Smooth muscle cell (in vitro differentiated cells): ENCODE results near the gene LRRC36. TPM values are rescaled to one million over a fixed set of nuclear protein-coding genes. Genes with fewer than 3 reads are reported as not detected.

Source experiments
- DNase-seq: peaks from one replicate; lab custom pipeline; 2025; ENCODE audit not compliant: unreplicated experiment; lab: John Stamatoyannopoulos, UW
- H2AFZ ChIP-seq: fragments of 200-600 bp; sonication (generic); 2 replicates; pipeline ENCODE4 v1.6.0; 2016; ENCODE audit warnings: antibody characterized with exemption, low read depth, mild to moderate bottlenecking
- H3F3A ChIP-seq: fragments of 200-600 bp; sonication (generic); 2 replicates; pipeline ENCODE4 v1.6.0; 2017; ENCODE audit warnings: antibody characterized with exemption, low read depth
- H3K27ac ChIP-seq: fragments of 200-600 bp; sonication (generic); 2 replicates; pipeline ENCODE4 v1.5.1; 2016; ENCODE audit warnings: low read depth, mild to moderate bottlenecking
- H3K27me3 ChIP-seq: fragments of 200-600 bp; sonication (generic); 2 replicates; pipeline ENCODE4 v1.6.1; 2016; ENCODE audit warnings: low read depth, mild to moderate bottlenecking
- H3K36me3 ChIP-seq: fragments of 200-600 bp; sonication (generic); 2 replicates; pipeline ENCODE4 v1.5.1; 2016; ENCODE audit warnings: low read depth
- H3K4me1 ChIP-seq: fragments of 200-600 bp; sonication (generic); 2 replicates; pipeline ENCODE4 v1.5.1; 2016; ENCODE audit warnings: low read depth
- H3K4me2 ChIP-seq: fragments of 200-600 bp; sonication (generic); 2 replicates; pipeline ENCODE4 v1.6.0; 2016; ENCODE audit warnings: mild to moderate bottlenecking
- H3K4me3 ChIP-seq: fragments of 200-600 bp; sonication (generic); 2 replicates; pipeline ENCODE4 v1.5.1; 2016; ENCODE audit warnings: mild to moderate bottlenecking
- H3K79me2 ChIP-seq: fragments of 200-600 bp; sonication (generic); 2 replicates; pipeline ENCODE4 v1.6.0; 2016; ENCODE audit warnings: low read depth, mild to moderate bottlenecking
- H3K9ac ChIP-seq: fragments of 200-600 bp; sonication (generic); 2 replicates; pipeline ENCODE4 v1.6.0; 2016; ENCODE audit warnings: low read depth
- H3K9me3 ChIP-seq: fragments of 200-600 bp; sonication (generic); replicated peaks from 2 replicates; pipeline ENCODE4 v1.5.1; 2016; ENCODE audit warnings: low read depth
- H4K20me1 ChIP-seq: fragments of 200-600 bp; sonication (generic); 2 replicates; pipeline ENCODE4 v1.6.0; 2016; ENCODE audit warnings: low read depth
- CTCF ChIP-seq: fragments of 200-600 bp; sonication (generic); IDR thresholded peaks from 2 replicates; pipeline ENCODE4 v1.5.1; 2017; ENCODE audit warnings: borderline replicate concordance, mild to moderate bottlenecking, antibody characterized with exemption; ENCODE audit not compliant: insufficient read depth, poor library complexity, severe bottlenecking
- WGBS: methylation state at CpG from one replicate; pipeline ENCODE4 v1.1.7; 2016; ENCODE audit warnings: low lambda C conversion rate; 5-methylcytosine and 5-hydroxymethylcytosine counted together
- polyA plus RNA-seq: library from polyadenylated mRNA; unstranded; fragments of >200 nt; fragmentation: Nextera tagmentation; extraction: Ambion mirVana; gene quantifications from 2 replicates; pipeline ENCODE4 v1.2.1, GENCODE V29; 2016
- total RNA-seq: library from RNA; depleted of rRNA; stranded (reverse); fragments of >200 nt; gene quantifications from 2 replicates; pipeline ENCODE4 v1.2.3, GENCODE V29; 2014

LRRC36 gene
- total and polyA plus RNA-seq, 2 experiments from 2014 or later = 0.24 TPM; not detected in 1

DNA sequence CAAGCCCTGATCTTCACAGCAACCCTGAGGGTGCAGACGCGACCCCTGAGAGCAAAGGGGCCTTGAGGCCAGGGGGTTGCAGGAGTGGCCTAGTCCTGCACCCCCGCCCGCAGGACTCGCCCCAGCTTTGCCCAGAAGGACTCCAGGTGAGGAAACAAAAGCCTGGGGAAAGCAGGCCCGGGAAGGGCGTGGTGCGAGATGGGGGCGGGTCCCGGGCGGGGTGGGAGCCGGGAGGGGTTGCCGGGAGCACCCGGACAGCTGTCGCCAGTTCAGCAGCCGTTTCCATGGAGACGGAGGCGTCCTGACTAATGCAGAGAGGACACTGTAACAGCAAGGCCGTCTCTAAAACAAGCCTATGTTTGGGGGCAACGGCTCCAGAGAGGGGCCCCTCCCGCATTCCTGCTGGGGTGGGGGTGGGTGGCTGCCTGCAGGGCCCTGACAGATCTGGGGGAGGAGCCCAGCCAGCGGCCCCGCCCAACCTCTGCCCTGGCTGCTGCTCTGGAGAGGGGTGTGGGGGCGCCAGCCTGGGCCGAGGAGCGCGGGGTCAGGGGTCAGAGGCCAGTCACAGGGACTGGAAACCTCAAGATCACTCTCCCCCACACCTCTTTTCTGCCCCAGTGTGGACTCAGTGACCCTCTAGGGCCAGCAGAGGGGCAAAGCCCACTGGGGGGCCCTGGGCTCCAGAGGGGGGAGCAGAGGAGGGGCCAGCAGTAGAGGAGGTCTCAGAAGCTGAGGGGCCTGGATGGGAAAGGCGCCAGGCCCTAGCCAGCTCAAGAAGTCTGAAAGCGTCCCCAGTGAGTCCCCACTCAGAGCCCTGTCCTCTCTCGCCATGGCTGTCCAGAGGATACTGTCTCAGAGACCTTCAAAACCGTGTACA lies 69.8 kb downstream of the LRRC36 start:
- H3K4me2 ChIP-seq = peak overlapping the region; percentile 69
- H4K20me1 ChIP-seq = no peaks in the 10 kb centered on the region
- 25% methylated on average over 20 of the region's 31 CpGs for WGBS
- no peak overlapping the region for H3K27ac ChIP-seq
- H2AFZ ChIP-seq = no peak overlapping the region
- no peaks in the 10 kb centered on the region for H3K9me3 ChIP-seq
- peak overlapping the region; percentile 76 for H3K9ac ChIP-seq
- peaks cover 25% of the 10 kb centered on the region for H3K4me1 ChIP-seq
- peak; percentile 54 for DNase-seq
- H3K36me3 ChIP-seq = no peaks in the 10 kb centered on the region
- H3K4me3 ChIP-seq = no peak overlapping the region
- no peaks in the 10 kb centered on the region for H3K79me2 ChIP-seq
- TF ChIP-seq CTCF = no peak
- H3K27me3 ChIP-seq = peaks cover 13% of the 10 kb centered on the region
- no peaks in the 10 kb centered on the region for H3F3A ChIP-seq

DNA sequence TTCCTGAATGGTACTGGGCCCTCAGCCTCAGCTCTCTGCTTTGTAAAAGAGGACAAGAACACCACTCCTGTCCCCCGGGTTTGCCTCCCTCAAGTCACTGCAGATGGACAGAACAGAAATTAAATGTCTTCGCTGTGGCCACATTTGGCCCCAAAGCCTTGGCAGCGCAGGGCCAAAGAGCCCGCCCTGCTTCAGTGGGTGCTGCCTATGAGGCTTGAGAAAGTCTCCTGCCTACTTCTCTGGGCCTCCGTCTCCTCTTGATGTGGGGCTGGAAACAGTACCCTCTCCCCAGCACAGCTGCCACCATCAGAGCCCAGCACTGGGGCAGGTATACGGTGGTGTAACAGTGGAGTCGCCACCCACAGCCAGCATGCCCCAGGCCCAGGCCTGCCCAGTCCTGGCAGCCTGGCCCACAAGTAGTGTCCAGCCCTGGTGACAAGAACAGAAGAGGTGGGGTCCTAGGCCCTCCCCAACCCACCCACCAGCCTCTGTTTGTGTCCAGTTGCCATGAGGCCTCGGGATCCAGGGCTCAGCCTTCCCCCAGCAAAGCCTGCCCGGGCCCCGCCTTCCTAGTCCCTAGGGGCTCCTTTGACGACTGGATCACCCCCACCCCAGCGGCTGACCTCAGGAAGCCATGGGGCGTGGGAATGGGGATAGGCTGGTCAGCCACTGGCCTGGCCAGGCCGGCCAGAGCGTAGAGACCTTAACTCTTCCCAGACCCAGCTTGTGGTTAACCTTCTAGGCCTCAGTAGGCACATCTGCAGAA lies 70.6 kb downstream of the LRRC36 start:
- WGBS = 88% methylated on average over 15 of the region's 15 CpGs
- no peak overlapping the region for H3K4me3 ChIP-seq
- no peaks in the 10 kb centered on the region for H3K79me2 ChIP-seq
- H2AFZ ChIP-seq = no peak overlapping the region
- H3K36me3 ChIP-seq = no peaks in the 10 kb centered on the region
- H3K27me3 ChIP-seq = peaks cover 13% of the 10 kb centered on the region
- H3F3A ChIP-seq = no peaks in the 10 kb centered on the region
- no peaks in the 10 kb centered on the region for H3K9me3 ChIP-seq
- no peak overlapping the region for H3K27ac ChIP-seq
- H3K4me2 ChIP-seq = peak overlapping the region; percentile 69
- H3K4me1 ChIP-seq = peaks cover 25% of the 10 kb centered on the region
- H4K20me1 ChIP-seq = no peaks in the 10 kb centered on the region
- TF ChIP-seq CTCF = no peak
- H3K9ac ChIP-seq = peak overlapping the region; percentile 76
- no peak for DNase-seq

GRCh38 chr16:67397812-67398545 lies 71.4 kb downstream of the LRRC36 start:
- H4K20me1 ChIP-seq = no peaks in the 10 kb centered on the region
- no peaks in the 10 kb centered on the region for H3K9me3 ChIP-seq
- no peak for TF ChIP-seq CTCF
- no peak overlapping the region for H2AFZ ChIP-seq
- DNase-seq = no peak
- no peaks in the 10 kb centered on the region for H3K79me2 ChIP-seq
- H3K4me1 ChIP-seq = peaks cover 25% of the 10 kb centered on the region
- H3K9ac ChIP-seq = no peak overlapping the region
- no peaks in the 10 kb centered on the region for H3K36me3 ChIP-seq
- 96% methylated on average over 21 of the region's 22 CpGs for WGBS
- H3K27ac ChIP-seq = no peak overlapping the region
- no peak overlapping the region for H3K4me3 ChIP-seq
- no peak overlapping the region for H3K4me2 ChIP-seq
- H3F3A ChIP-seq = no peaks in the 10 kb centered on the region
- peaks cover 10% of the 10 kb centered on the region for H3K27me3 ChIP-seq
